Spleen (tissue), 7 donors: ENCODE results near the gene QDPR.

ENCODE experiments used
- CTCF ChIP-seq, 11 experiments: fragments of 200-600 bp in 7 of 11; fragments of 450-650 bp in 4 of 11; sonication (generic) in 4 of 11; IDR thresholded peaks in 8 of 11; conservative IDR thresholded peaks in 3 of 11; 1 replicate in 7 of 11; 2 replicates in 4 of 11; pipeline versions ENCODE4 v1.4.0 to v1.8.0; 2016 to 2021; ENCODE audit warnings: antibody characterized with exemption in 11 of 11, inconsistent platforms in 4 of 11, mild to moderate bottlenecking in 1 of 11
- POLR2A ChIP-seq, 3 donors: fragments of 450-650 bp; IDR thresholded peaks; one replicate each; pipeline ENCODE4 v1.5.1; 2017; ENCODE audit warnings: antibody characterized with exemption in 3 of 3, mild to moderate bottlenecking in 1 of 3
- POLR2AphosphoS5 ChIP-seq, 3 donors: sonication (generic); formaldehyde crosslinking; IDR thresholded peaks; one replicate each; pipeline ENCODE4 v1.5.1; 2017; ENCODE audit warnings: antibody characterized with exemption in 3 of 3
- donor health status: DM: no; HTN: no; CAD: no; lungs with moderate emphysema.
- donor health status: DM: no; HTN: no; CAD: no.
- donor health status: DM: no; HTN: no; CAD: no.

GRCh38 chr4:17482716-17483115, 29.2 kb downstream of the QDPR start:
- TF ChIP-seq CTCF (IDR thresholded peaks at IDR 0.05 in 8 of 11, conservative IDR thresholded peaks at IDR 0.05 in 3 of 11) (no peak), POLR2A (IDR thresholded peaks at IDR 0.05) (no peak), POLR2AphosphoS5 (IDR thresholded peaks at IDR 0.05) (no peak)
